ENCODE results near the gene ERCC5. TPM values are rescaled to one million over a fixed set of nuclear protein-coding genes. Genes with fewer than 3 reads are reported as not detected.

ERCC5 gene
- total RNA-seq, 4 donors from 2014 or later, result 51.5 to 73.0 (median 55.1) TPM

DNA sequence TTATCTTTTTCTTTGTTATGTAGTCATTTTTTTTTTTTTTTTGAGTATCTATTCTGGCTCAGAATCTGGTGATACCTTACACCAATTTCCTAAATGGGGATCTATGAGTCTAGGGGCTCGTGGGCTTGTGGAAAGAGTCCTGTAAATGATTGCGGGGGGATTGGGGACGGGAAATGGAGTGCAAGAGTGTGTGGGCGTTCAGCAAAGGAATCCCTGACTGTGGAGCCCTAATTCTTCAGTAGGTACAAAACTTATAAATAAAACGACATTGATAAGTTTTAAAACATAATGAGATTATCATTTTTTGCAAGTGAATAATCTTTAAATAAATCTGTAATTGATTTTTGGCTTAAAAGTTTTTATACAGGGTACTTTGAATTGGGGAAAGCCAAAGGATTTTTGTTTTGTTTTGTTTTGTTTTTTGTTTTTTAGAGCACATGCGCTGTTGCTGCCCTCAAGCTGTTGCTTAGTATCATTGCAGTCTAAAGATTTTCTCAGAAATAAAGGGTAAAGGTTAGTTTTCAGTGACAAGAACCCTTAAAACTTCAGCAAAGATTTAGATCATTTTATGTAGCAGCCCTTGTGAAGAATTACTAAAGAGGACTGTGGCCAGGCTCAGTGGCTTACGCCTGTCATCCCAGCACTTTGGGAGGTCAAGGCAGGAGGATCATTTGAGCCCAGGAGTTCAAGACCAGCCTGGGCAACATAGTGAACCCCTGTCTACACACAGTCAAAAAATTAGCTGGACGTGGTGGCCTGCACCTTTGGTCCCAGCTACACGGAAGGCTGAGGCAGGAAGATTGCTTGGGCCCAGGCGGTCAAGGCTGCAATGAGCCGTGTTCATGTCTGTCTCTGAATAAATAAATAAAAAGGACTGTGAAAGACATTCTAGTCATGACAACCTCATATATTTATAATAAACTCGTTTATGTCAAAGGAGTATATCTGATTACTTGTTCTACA, 1.7 kb downstream of the ERCC5 start:
- 21 to 23% methylated on average over 12 of the region's 12 CpGs for WGBS, 2 donors
- TF ChIP-seq POLR2A (IDR thresholded peaks at IDR 0.05) (no peak), CTCF (IDR thresholded peaks at IDR 0.05) (no peak)

GRCh38 chr13:102848956-102849355, 3.1 kb downstream of the ERCC5 start:
- no peak overlapping the region for H3K4me3 ChIP-seq (ENCODE audit: low read depth, poor library complexity, severe bottlenecking)
- intact Hi-C loops (cut with DNase I; ENCODE audit: low total_unique reads), result no loop called here
- TF ChIP-seq POLR2A (IDR thresholded peaks at IDR 0.05) (no peak), CTCF (IDR thresholded peaks at IDR 0.05) (no peak)
- DNase-seq (ENCODE audit: low spot score in 2 of 2), result no peak
- 85% methylated on average over 6 of the region's 6 CpGs for WGBS, 2 donors

More for the DNA sequence above, 1.7 kb downstream of the ERCC5 start:
- no peak for DNase-seq (ENCODE audit: low spot score in 2 of 2)
- H3K4me3 ChIP-seq (ENCODE audit: low read depth, poor library complexity, severe bottlenecking), result no peak overlapping the region
- intact Hi-C loops (cut with DNase I; ENCODE audit: low total_unique reads), result no loop called here

DNA sequence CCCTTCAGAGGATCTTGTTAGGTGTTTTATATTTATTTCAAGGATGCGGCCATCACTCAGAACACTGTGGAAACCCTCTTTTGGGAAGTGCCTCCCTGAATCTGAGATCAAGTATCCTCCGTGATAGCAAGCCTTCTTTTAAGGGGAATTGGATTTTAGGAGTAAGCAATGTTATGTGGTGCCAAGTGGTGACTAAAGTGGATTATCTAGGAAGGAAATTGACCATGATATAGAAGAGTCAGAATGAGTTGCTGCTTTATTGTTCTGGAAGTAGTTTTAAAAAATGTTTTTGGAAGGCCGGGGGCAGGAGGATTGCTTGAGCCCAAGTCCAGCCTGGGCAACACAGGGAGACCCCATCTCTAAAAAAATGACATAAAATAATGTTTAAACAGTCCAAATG, 6.7 kb downstream of the ERCC5 start:
- 90 to 93% methylated on average over 3 of the region's 3 CpGs for WGBS, 2 donors
- no peak overlapping the region for H3K4me3 ChIP-seq (ENCODE audit: low read depth, poor library complexity, severe bottlenecking)
- intact Hi-C loops (cut with DNase I; ENCODE audit: low total_unique reads), result loop anchor here (5.0 kb wide), 1 partner anchor 270 kb away; no protein-coding TSS in a partner anchor
- no peak for DNase-seq (ENCODE audit: low spot score in 2 of 2)
- TF ChIP-seq POLR2A (IDR thresholded peaks at IDR 0.05), result no peak

- TF ChIP-seq POLR2A (IDR thresholded peaks at IDR 0.05), result no peak
- TF ChIP-seq CTCF (IDR thresholded peaks at IDR 0.05), result no peak
- DNase-seq (ENCODE audit: low spot score in 2 of 2), result no peak
- intact Hi-C loops (cut with DNase I; ENCODE audit: low total_unique reads), result loop anchor here (5.0 kb wide), 1 partner anchor 272 kb away; no protein-coding TSS in a partner anchor
- WGBS, 2 donors, result 89 to 90% methylated on average over 7 of the region's 7 CpGs
- H3K4me3 ChIP-seq (ENCODE audit: low read depth, poor library complexity, severe bottlenecking), result no peak overlapping the region
Measured at GRCh38 chr13:102854675-102855074, 8.8 kb downstream of the ERCC5 start.

DNA sequence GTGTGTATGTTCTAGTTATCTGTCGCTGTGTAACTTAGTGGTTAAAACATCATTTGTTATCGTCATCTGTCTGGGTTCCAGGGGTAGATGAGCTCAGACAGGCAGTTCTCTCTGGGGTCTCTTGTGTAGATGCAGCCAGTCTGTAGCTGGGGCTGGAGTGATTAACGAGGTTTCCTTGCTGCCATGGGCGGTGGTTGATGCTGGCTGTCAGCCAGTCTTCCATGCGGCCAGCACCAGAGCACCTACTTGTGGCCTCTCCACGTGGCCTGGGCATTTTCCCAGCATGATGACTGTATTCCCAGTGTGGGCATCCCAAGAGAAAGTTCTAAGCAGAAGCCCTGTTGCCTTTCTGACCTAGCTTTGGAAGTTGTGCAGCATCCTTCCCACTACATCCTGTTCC, 10.7 kb downstream of the ERCC5 start:
- intact Hi-C loops (cut with DNase I; ENCODE audit: low total_unique reads), result no loop called here
- no peak for TF ChIP-seq CTCF (IDR thresholded peaks at IDR 0.05)
- TF ChIP-seq POLR2A (IDR thresholded peaks at IDR 0.05), result no peak
- 41 to 42% methylated on average over 6 of the region's 6 CpGs for WGBS, 2 donors
- DNase-seq (ENCODE audit: low spot score in 2 of 2), result no peak
- H3K4me3 ChIP-seq (ENCODE audit: low read depth, poor library complexity, severe bottlenecking), result no peak overlapping the region

DNA sequence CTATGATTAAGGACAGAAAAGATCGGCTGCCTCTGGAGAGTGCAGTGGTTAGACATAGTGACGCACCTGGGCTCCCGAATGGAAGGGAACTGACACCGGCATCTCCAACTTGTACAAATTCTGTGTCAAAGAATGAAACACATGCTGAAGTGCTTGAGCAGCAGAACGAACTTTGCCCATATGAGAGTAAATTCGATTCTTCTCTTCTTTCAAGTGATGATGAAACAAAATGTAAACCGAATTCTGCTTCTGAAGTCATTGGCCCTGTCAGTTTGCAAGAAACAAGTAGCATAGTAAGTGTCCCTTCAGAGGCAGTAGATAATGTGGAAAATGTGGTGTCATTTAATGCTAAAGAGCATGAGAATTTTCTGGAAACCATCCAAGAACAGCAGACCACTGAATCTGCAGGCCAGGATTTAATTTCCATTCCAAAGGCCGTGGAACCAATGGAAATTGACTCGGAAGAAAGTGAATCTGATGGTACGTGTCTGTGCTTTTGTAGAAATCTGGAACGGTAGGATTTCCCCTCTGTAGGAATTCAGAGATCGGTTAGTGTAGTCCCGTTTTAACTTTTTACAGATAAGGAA, 16.9 kb downstream of the ERCC5 start:
- 86 to 90% methylated on average over 13 of the region's 13 CpGs for WGBS, 2 donors
- intact Hi-C loops (cut with DNase I; ENCODE audit: low total_unique reads), result no loop called here
- TF ChIP-seq CTCF (IDR thresholded peaks at IDR 0.05) (no peak), POLR2A (IDR thresholded peaks at IDR 0.05) (no peak)
- H3K4me3 ChIP-seq (ENCODE audit: low read depth, poor library complexity, severe bottlenecking), result no peak overlapping the region
- DNase-seq (ENCODE audit: low spot score in 2 of 2), result no peak
